ENCODE results near the gene TPRG1L. TPM values are rescaled to one million over a fixed set of nuclear protein-coding genes. Genes with fewer than 3 reads are reported as not detected.

Gene TPRG1L
- total and polyA plus RNA-seq, 8 donors: 27.3 to 42.9 (median 32.2) TPM

- Histone ChIP-seq H3K4me3 (no peak overlapping the region), H3K27me3 (no peaks in the 10 kb centered on the region), H3K4me1 (peaks cover 16 to 25% of the 10 kb centered on the region in 2 donors), H3K36me3 (no peaks in the 10 kb centered on the region), H3K27ac (no peak overlapping the region), H3K9me3 (no peaks in the 10 kb centered on the region)
- ATAC-seq (peak; percentile 3), DNase-seq (no peak)
- intact Hi-C loops (cut with DNase I): no loop called here
- TF ChIP-seq CTCF (IDR thresholded peaks at IDR 0.05): no peak
These were observed 36.4 kb upstream of the TPRG1L start for GRCh38 chr1:3588395-3588794.

GRCh38 chr1:3590139-3590763 is 34.6 kb upstream of the TPRG1L start:
- peaks cover 16 to 31% of the 10 kb centered on the region in 2 donors for H3K4me1 ChIP-seq
- H3K27me3 ChIP-seq: no peaks in the 10 kb centered on the region
- no peak for TF ChIP-seq CTCF (IDR thresholded peaks at IDR 0.05)
- intact Hi-C loops (cut with DNase I): no loop called here
- peak; percentile 88 for ATAC-seq
- H3K36me3 ChIP-seq: no peaks in the 10 kb centered on the region
- no peaks in the 10 kb centered on the region for H3K9me3 ChIP-seq
- peak in 2 of 4 donors; percentile 56 to 74 for DNase-seq
- H3K4me3 ChIP-seq: no peak overlapping the region
- H3K27ac ChIP-seq: peak overlapping the region; percentile 33 to 55

- Histone ChIP-seq H3K4me3 (no peak overlapping the region), H3K36me3 (no peaks in the 10 kb centered on the region), H3K27me3 (no peaks in the 10 kb centered on the region), H3K9me3 (no peaks in the 10 kb centered on the region), H3K27ac (peak overlapping the region; percentile 33 to 55), H3K4me1 (peaks cover 16 to 31% of the 10 kb centered on the region in 2 donors)
- no peak for TF ChIP-seq CTCF (IDR thresholded peaks at IDR 0.05)
- ATAC-seq (peak; percentile 9), DNase-seq (no peak)
- intact Hi-C loops (cut with DNase I): no loop called here
These were observed 33.6 kb upstream of the TPRG1L start for GRCh38 chr1:3590951-3591865.

GRCh38 chr1:3593334-3593733 is 31.5 kb upstream of the TPRG1L start:
- Histone ChIP-seq H3K36me3 (no peaks in the 10 kb centered on the region), H3K4me3 (no peak overlapping the region), H3K4me1 (peaks cover 30 to 48% of the 10 kb centered on the region in 2 donors), H3K27ac (no peak overlapping the region), H3K9me3 (no peaks in the 10 kb centered on the region), H3K27me3 (no peaks in the 10 kb centered on the region)
- intact Hi-C loops (cut with DNase I): no loop called here
- no peak for DNase-seq
- no peak for TF ChIP-seq CTCF (IDR thresholded peaks at IDR 0.05)
- no peak for ATAC-seq

- intact Hi-C loops (cut with DNase I): no loop called here
- H3K27me3 ChIP-seq: no peaks in the 10 kb centered on the region
- no peak overlapping the region for H3K4me3 ChIP-seq
- H3K27ac ChIP-seq: no peak overlapping the region
- TF ChIP-seq CTCF (IDR thresholded peaks at IDR 0.05): no peak
- no peak for ATAC-seq
- no peaks in the 10 kb centered on the region for H3K36me3 ChIP-seq
- no peaks in the 10 kb centered on the region for H3K9me3 ChIP-seq
- DNase-seq: no peak
- H3K4me1 ChIP-seq: peaks cover 35 to 52% of the 10 kb centered on the region in 2 donors
These were observed 31.1 kb upstream of the TPRG1L start for GRCh38 chr1:3593745-3594144.
